Activated naive CD8-positive, alpha-beta T cell treated with anti-CD3 and anti-CD28 coated beads, Interleukin-2, amount 10 ng/mL, durations not matched to agents 7 days and 5 days (primary cell): ENCODE measurements around the gene PLXNA3. TPM values are rescaled to one million over a fixed set of nuclear protein-coding genes. Genes with fewer than 3 reads are reported as not detected.

Experiments used
- ATAC-seq: fragments of 150-1000 bp; cut with Tn5 transposase; one replicate; pipeline ENCODE4 v1.10.0; 2021; ENCODE audit warnings: low read depth, moderate library complexity
- POLR2A ChIA-PET: fragments of 350-600 bp; sonication (Branson Sonifier 250); formaldehyde crosslinking; loops from one replicate; lab custom pipeline; 2021; ENCODE audit warnings: antibody characterized with exemption; lab: Charles Lee
- DNase-seq: peaks from one replicate; pipeline ENCODE4 v3.0.0; 2021
- H3K27ac Mint-ChIP-seq: one replicate; pipeline ENCODE4 v1.8.0; 2022; ENCODE audit warnings: mild to moderate bottlenecking, mixed read lengths
- H3K27me3 Mint-ChIP-seq: one replicate; pipeline ENCODE4 v1.8.0; 2022; ENCODE audit warnings: mild to moderate bottlenecking, moderate library complexity, mixed read lengths
- H3K36me3 Mint-ChIP-seq: one replicate; pipeline ENCODE4 v1.8.0; 2021; ENCODE audit warnings: mild to moderate bottlenecking, mixed read lengths
- H3K4me1 Mint-ChIP-seq: one replicate; pipeline ENCODE4 v1.8.0; 2021; ENCODE audit warnings: mixed read lengths
- H3K4me3 Mint-ChIP-seq: one replicate; pipeline ENCODE4 v1.8.0; 2022; ENCODE audit warnings: mild to moderate bottlenecking, moderate library complexity, mixed read lengths
- H3K9me3 Mint-ChIP-seq: one replicate; pipeline ENCODE4 v1.8.0; 2021; ENCODE audit warnings: mixed read lengths
- total RNA-seq, 2 experiments: library from RNA; stranded (reverse); gene quantifications; one replicate each; pipeline ENCODE4 v1.2.3, GENCODE V29; 2021

Gene PLXNA3
- total RNA-seq, 2 experiments from 2014 or later = 62.5 to 64.1 TPM

- peak within 1 kb of the TSS; percentile 80 for H3K4me3 Mint-ChIP-seq
- ATAC-seq = peak; percentile 99
- DNase-seq = peak; percentile 86
Measured at GRCh38 chrX:154428176-154429171, 29.6 kb upstream of the PLXNA3 start, which contains the start of gene ATP6AP1. ATP6AP1 (plus strand) TSS chrX:154428677; CDS start chrX:154428693, 16 bp downstream.

GRCh38 chrX:154429711-154430110, 28.4 kb upstream of the PLXNA3 start:
- peak overlapping the region; percentile 12 for H3K27ac Mint-ChIP-seq
- DNase-seq (no peak), ATAC-seq (no peak)
- no peaks in the 10 kb centered on the region for H3K9me3 Mint-ChIP-seq
- peaks cover 23% of the 10 kb centered on the region for H3K4me1 Mint-ChIP-seq
- peak overlapping the region; percentile 80 for H3K4me3 Mint-ChIP-seq
- H3K36me3 Mint-ChIP-seq = peaks cover 6% of the 10 kb centered on the region
- H3K27me3 Mint-ChIP-seq = no peaks in the 10 kb centered on the region
- POLR2A ChIA-PET = interaction anchor here (1.1 to 2.5 kb wide), 4 partner anchors 13 to 61 kb away, joined by 3 to 16 read pairs (median 8); partner anchors contain the start of genes RPL10 and SLC10A3

More at GRCh38 chrX:154428176-154429171, 29.6 kb upstream of the PLXNA3 start, which contains the start of gene ATP6AP1:
- peaks cover 6% of the 10 kb centered on the region for H3K36me3 Mint-ChIP-seq
- H3K4me1 Mint-ChIP-seq = peaks cover 28% of the 10 kb centered on the region
- peak within 1 kb of the TSS; percentile 77 for H3K27ac Mint-ChIP-seq
- H3K27me3 Mint-ChIP-seq = no peaks in the 10 kb centered on the region
- no peaks in the 10 kb centered on the region for H3K9me3 Mint-ChIP-seq
- POLR2A ChIA-PET = interaction anchor here (0.8 to 2.5 kb wide), 7 partner anchors 12 to 62 kb away, joined by 3 to 16 read pairs (median 4); partner anchors contain the start of genes RPL10, SLC10A3 and UBL4A

- H3K9me3 Mint-ChIP-seq = no peaks in the 10 kb centered on the region
- peaks cover 23% of the 10 kb centered on the region for H3K4me1 Mint-ChIP-seq
- DNase-seq (no peak), ATAC-seq (no peak)
- H3K27me3 Mint-ChIP-seq = no peaks in the 10 kb centered on the region
- peaks cover 6% of the 10 kb centered on the region for H3K36me3 Mint-ChIP-seq
- peak overlapping the region; percentile 70 for H3K27ac Mint-ChIP-seq
- H3K4me3 Mint-ChIP-seq = peak overlapping the region; percentile 50
- POLR2A ChIA-PET = no interaction called here
Measured at GRCh38 chrX:154430479-154430878, 27.6 kb upstream of the PLXNA3 start.

- POLR2A ChIA-PET = interaction anchor here (0.8 kb wide), 1 partner anchor 19 kb away, joined by 3 read pairs; no protein-coding TSS in a partner anchor
- H3K4me3 Mint-ChIP-seq = peak overlapping the region; percentile 16
- H3K9me3 Mint-ChIP-seq = no peaks in the 10 kb centered on the region
- no peak for DNase-seq
- ATAC-seq = no peak
- H3K27ac Mint-ChIP-seq = peak overlapping the region; percentile 70
- H3K27me3 Mint-ChIP-seq = no peaks in the 10 kb centered on the region
- peaks cover 6% of the 10 kb centered on the region for H3K36me3 Mint-ChIP-seq
- peaks cover 23% of the 10 kb centered on the region for H3K4me1 Mint-ChIP-seq
Measured at GRCh38 chrX:154430916-154431315, 27.2 kb upstream of the PLXNA3 start.

- no peak overlapping the region for H3K27ac Mint-ChIP-seq
- POLR2A ChIA-PET = interaction anchor here (0.8 to 1.0 kb wide), 2 partner anchors 11 to 19 kb away, joined by 3 read pairs; no protein-coding TSS in a partner anchor
Measured at GRCh38 chrX:154431341-154431740, 26.7 kb upstream of the PLXNA3 start.

GRCh38 chrX:154432210-154432609, 25.9 kb upstream of the PLXNA3 start:
- no peak overlapping the region for H3K27ac Mint-ChIP-seq
- no peaks in the 10 kb centered on the region for H3K9me3 Mint-ChIP-seq
- no peak overlapping the region for H3K4me3 Mint-ChIP-seq
- POLR2A ChIA-PET = interaction anchor here (1.0 kb wide), 1 partner anchor 11 kb away, joined by 3 read pairs; no protein-coding TSS in a partner anchor
- ATAC-seq (no peak), DNase-seq (no peak)
- no peaks in the 10 kb centered on the region for H3K27me3 Mint-ChIP-seq
- peaks cover 6% of the 10 kb centered on the region for H3K36me3 Mint-ChIP-seq
- H3K4me1 Mint-ChIP-seq = peaks cover 25% of the 10 kb centered on the region

More at GRCh38 chrX:154431341-154431740, 26.7 kb upstream of the PLXNA3 start:
- DNase-seq (no peak), ATAC-seq (no peak)
- Mint-ChIP-seq H3K4me1 (peaks cover 26% of the 10 kb centered on the region), H3K27me3 (no peaks in the 10 kb centered on the region), H3K9me3 (no peaks in the 10 kb centered on the region), H3K4me3 (no peak overlapping the region), H3K36me3 (peaks cover 6% of the 10 kb centered on the region)

- Mint-ChIP-seq H3K27me3 (no peaks in the 10 kb centered on the region), H3K4me1 (peaks cover 26% of the 10 kb centered on the region), H3K36me3 (peaks cover 6% of the 10 kb centered on the region), H3K27ac (no peak overlapping the region), H3K9me3 (no peaks in the 10 kb centered on the region), H3K4me3 (no peak overlapping the region)
- no peak for DNase-seq
- ATAC-seq = no peak
- POLR2A ChIA-PET = no interaction called here
Measured at GRCh38 chrX:154433605-154434004, 24.5 kb upstream of the PLXNA3 start.

- no peak overlapping the region for H3K27ac Mint-ChIP-seq
- POLR2A ChIA-PET = interaction anchor here (0.9 to 1.7 kb wide), 2 partner anchors 13 to 56 kb away, joined by 3 read pairs; partner anchors contain the start of gene SLC10A3
- peaks cover 23% of the 10 kb centered on the region for H3K4me1 Mint-ChIP-seq
- H3K4me3 Mint-ChIP-seq = no peak overlapping the region
- no peaks in the 10 kb centered on the region for H3K27me3 Mint-ChIP-seq
- no peaks in the 10 kb centered on the region for H3K9me3 Mint-ChIP-seq
- DNase-seq = no peak
- no peak for ATAC-seq
- peaks cover 6% of the 10 kb centered on the region for H3K36me3 Mint-ChIP-seq
Measured at GRCh38 chrX:154434394-154435168, 23.5 kb upstream of the PLXNA3 start.

GRCh38 chrX:154435171-154435733, 22.8 kb upstream of the PLXNA3 start:
- Mint-ChIP-seq H3K27ac (no peak overlapping the region), H3K9me3 (no peaks in the 10 kb centered on the region), H3K4me3 (no peak overlapping the region), H3K36me3 (peaks cover 6% of the 10 kb centered on the region), H3K4me1 (peaks cover 21% of the 10 kb centered on the region), H3K27me3 (no peaks in the 10 kb centered on the region)
- POLR2A ChIA-PET = interaction anchor here (1.7 kb wide), 1 partner anchor 14 kb away, joined by 3 read pairs; no protein-coding TSS in a partner anchor
- no peak for DNase-seq
- ATAC-seq = no peak

GRCh38 chrX:154436374-154436982, 21.6 kb upstream of the PLXNA3 start:
- H3K27me3 Mint-ChIP-seq = no peaks in the 10 kb centered on the region
- POLR2A ChIA-PET = no interaction called here
- DNase-seq (peak; percentile 65), ATAC-seq (peak; percentile 70)
- no peaks in the 10 kb centered on the region for H3K9me3 Mint-ChIP-seq
- no peaks in the 10 kb centered on the region for H3K36me3 Mint-ChIP-seq
- H3K4me3 Mint-ChIP-seq = peak overlapping the region; percentile 77
- peaks cover 14% of the 10 kb centered on the region for H3K4me1 Mint-ChIP-seq
- peak overlapping the region; percentile 89 for H3K27ac Mint-ChIP-seq

- Mint-ChIP-seq H3K27me3 (no peaks in the 10 kb centered on the region), H3K27ac (peak within 1 kb of the TSS; percentile 89), H3K9me3 (no peaks in the 10 kb centered on the region), H3K4me3 (peak within 1 kb of the TSS; percentile 89), H3K4me1 (peaks cover 15% of the 10 kb centered on the region), H3K36me3 (no peaks in the 10 kb centered on the region)
- DNase-seq (peak; percentile 79), ATAC-seq (peak; percentile 48)
- POLR2A ChIA-PET = no interaction called here
Measured at GRCh38 chrX:154436983-154437752, 20.9 kb upstream of the PLXNA3 start, which contains the start of gene GDI1. GDI1 (plus strand) TSS chrX:154437154; CDS start chrX:154437255, 101 bp downstream.
